Measurements from ENCODE around the gene RB1. TPM values are rescaled to one million over a fixed set of nuclear protein-coding genes. Genes with fewer than 3 reads are reported as not detected.

RB1 gene
- total RNA-seq, 1 experiment from 2014 or later: 36.7 TPM

- DNase-seq (ENCODE audit: low read depth, low spot score): no peak
- H3K27me3 ChIP-seq (ENCODE audit: insufficient read depth, low read length): no peaks in the 10 kb centered on the region
- H3K4me1 ChIP-seq (ENCODE audit: control insufficient read depth in 1 of 2, insufficient read depth in 2 of 2, low read length in 2 of 2): no peaks in the 10 kb centered on the region
- H3K4me3 ChIP-seq (replicated peaks in 1 of 2; ENCODE audit: low read depth in 1 of 2, low read length in 2 of 2): no peak overlapping the region
- no peak for ATAC-seq
- TF ChIP-seq CEBPB (IDR thresholded peaks at IDR 0.05; ENCODE audit: low read depth) (no peak), POLR2AphosphoS5 (IDR thresholded peaks at IDR 0.05; ENCODE audit: low read depth, low read length) (no peak), MAX (IDR thresholded peaks at IDR 0.05) (no peak), SRF (IDR thresholded peaks at IDR 0.05; ENCODE audit: low read depth) (no peak), CTCF (IDR thresholded peaks at IDR 0.05 in 2 of 3, conservative IDR thresholded peaks at IDR 0.05 in 1 of 3; ENCODE audit: borderline replicate concordance in 1 of 3, insufficient read depth in 1 of 3, low read depth in 2 of 3, low read length in 2 of 3) (no peak), YY1 (IDR thresholded peaks at IDR 0.05; ENCODE audit: extremely low read depth, insufficient replicate concordance, low read depth, low read length) (no peak), ZBTB33 (IDR thresholded peaks at IDR 0.05; ENCODE audit: extremely low read depth, insufficient replicate concordance, low read length) (no peak), CBX3 (IDR thresholded peaks at IDR 0.05; ENCODE audit: low read depth) (no peak), EZH2 (IDR thresholded peaks at IDR 0.05) (no peak), EZH2phosphoT487 (IDR thresholded peaks at IDR 0.05; ENCODE audit: borderline replicate concordance) (no peak), ELF1 (IDR thresholded peaks at IDR 0.05; ENCODE audit: borderline replicate concordance, low read depth) (no peak), TCF7L2 (IDR thresholded peaks at IDR 0.05; ENCODE audit: borderline replicate concordance, extremely low read depth, insufficient read depth, insufficient read length) (no peak), RAD21 (IDR thresholded peaks at IDR 0.05; ENCODE audit: low read depth) (no peak), EGR1 (IDR thresholded peaks at IDR 0.05; ENCODE audit: low read depth) (no peak), ZFX (IDR thresholded peaks at IDR 0.05) (no peak), FOSL1 (IDR thresholded peaks at IDR 0.05; ENCODE audit: low read depth) (no peak), ZNF274 (IDR thresholded peaks at IDR 0.05; ENCODE audit: low read depth, low read length) (no peak), POLR2A (IDR thresholded peaks at IDR 0.05; ENCODE audit: borderline replicate concordance, extremely low read depth, insufficient read depth, insufficient read length) (no peak)
- no peak overlapping the region for H2AFZ ChIP-seq (ENCODE audit: low read depth, low read length, poor library complexity, severe bottlenecking)
- no TSS peak for BruUV-seq (replicated peaks)
- H3K27ac ChIP-seq (ENCODE audit: low read depth, low read length): no peak overlapping the region
- H3K36me3 ChIP-seq (ENCODE audit: control insufficient read depth in 1 of 2, insufficient read depth in 2 of 2, low read length in 2 of 2): no peaks in the 10 kb centered on the region; a peak in 1 of 4 replicates
- H3K9me2 ChIP-seq (ENCODE audit: insufficient read depth): no peaks in the 10 kb centered on the region
- no peaks in the 10 kb centered on the region for H3K9me3 ChIP-seq (ENCODE audit: control insufficient read depth in 1 of 2, insufficient read depth in 1 of 2, low read depth in 1 of 2, low read length in 2 of 2)
- H4K20me1 ChIP-seq (ENCODE audit: insufficient read depth): no peaks in the 10 kb centered on the region
- intact Hi-C loops (cut with micrococcal nuclease): no loop called here
- H3K9ac ChIP-seq (ENCODE audit: low read length): no peak overlapping the region
- POLR2A ChIA-PET: no interaction called here
- no peak overlapping the region for H3K4me2 ChIP-seq (ENCODE audit: low read length)
- CTCF ChIA-PET: no interaction called here
- RAD21 ChIA-PET (ENCODE audit: low non-redundant PET in 1 of 2, low total read pairs in 2 of 2, uncharacterized antibody in 2 of 2, unreplicated experiment in 2 of 2): no interaction called here
- no peaks in the 10 kb centered on the region for H3K79me2 ChIP-seq (ENCODE audit: insufficient read depth, low read length)
Observed at GRCh38 chr13:48400090-48400694, 96.6 kb downstream of the RB1 start.
